WTC11 (cell line): Measurements from ENCODE around the gene ARHGEF37. TPM values are rescaled to one million over a fixed set of nuclear protein-coding genes. Genes with fewer than 3 reads are reported as not detected.

Experiments used
- ATAC-seq: fragments of 200-7000 bp; cut with Tn5 transposase; 2 replicates; pipeline ENCODE4 v1.10.0; 2021; ENCODE audit warnings: mild to moderate bottlenecking, moderate library complexity
- CTCF ChIA-PET: fragments of 300-600 bp; sonication (Branson Sonifier 250); formaldehyde crosslinking; loops from one replicate; lab custom pipeline; 2021; ENCODE audit warnings: antibody characterized with exemption; lab: Charles Lee
- POLR2A ChIA-PET: fragments of 350-600 bp; sonication (Branson Sonifier 250); formaldehyde crosslinking; loops from one replicate; lab custom pipeline; 2021; ENCODE audit warnings: antibody characterized with exemption; lab: Charles Lee
- DNase-seq: peaks from one replicate; pipeline ENCODE4 v3.0.0; 2021; ENCODE audit warnings: low spot score
- H3K27ac Mint-ChIP-seq: 2 replicates; pipeline ENCODE4 v1.8.0; 2021; ENCODE audit warnings: mixed read lengths
- H3K27me3 Mint-ChIP-seq: 2 replicates; pipeline ENCODE4 v1.8.0; 2021; ENCODE audit warnings: low read depth, mild to moderate bottlenecking, moderate library complexity, mixed read lengths
- H3K36me3 Mint-ChIP-seq: 2 replicates; pipeline ENCODE4 v1.8.0; 2021; ENCODE audit warnings: mixed read lengths
- H3K4me1 Mint-ChIP-seq: 2 replicates; pipeline ENCODE4 v1.8.0; 2022; ENCODE audit warnings: mixed read lengths
- H3K4me3 Mint-ChIP-seq: 2 replicates; pipeline ENCODE4 v1.8.0; 2021; ENCODE audit warnings: mild to moderate bottlenecking, moderate library complexity, mixed read lengths
- H3K9me3 Mint-ChIP-seq: 2 replicates; pipeline ENCODE4 v1.8.0; 2021; ENCODE audit warnings: mixed read lengths
- ATF1 ChIP-seq: sonication (generic); formaldehyde crosslinking; IDR thresholded peaks from 2 replicates; pipeline ENCODE4 v1.8.1; 2023; ENCODE audit warnings: mild to moderate bottlenecking, moderate library complexity, missing genetic modification reagents
- CREB1 ChIP-seq: sonication (generic); formaldehyde crosslinking; IDR thresholded peaks from 2 replicates; pipeline ENCODE4 v1.8.0; 2023; ENCODE audit warnings: mild to moderate bottlenecking, missing genetic modification reagents
- CREM ChIP-seq: sonication (generic); formaldehyde crosslinking; IDR thresholded peaks from 2 replicates; pipeline ENCODE4 v1.8.1; 2022; ENCODE audit warnings: mild to moderate bottlenecking, missing genetic modification reagents, moderate library complexity
- E2F4 ChIP-seq: sonication (generic); formaldehyde crosslinking; IDR thresholded peaks from 2 replicates; pipeline ENCODE4 v1.8.1; 2022; ENCODE audit warnings: low read depth, mild to moderate bottlenecking, moderate library complexity, missing genetic modification reagents, borderline replicate concordance
- FOXP1 ChIP-seq: sonication (generic); formaldehyde crosslinking; IDR thresholded peaks from 2 replicates; pipeline ENCODE4 v1.8.0; 2022; ENCODE audit warnings: missing genetic modification reagents, mild to moderate bottlenecking, moderate library complexity, borderline replicate concordance
- GRHL2 ChIP-seq: fragments of 250-450 bp; sonication (Bioruptor Pico); IDR thresholded peaks from 2 replicates; pipeline ENCODE4 v1.8.0; 2022; ENCODE audit warnings: mild to moderate bottlenecking, moderate library complexity; ENCODE audit not compliant: insufficient replicate concordance, severe bottlenecking
- TCF7 ChIP-seq: sonication (generic); formaldehyde crosslinking; IDR thresholded peaks from 2 replicates; pipeline ENCODE4 v1.8.0; 2022; ENCODE audit warnings: mild to moderate bottlenecking, low read depth, missing genetic modification reagents, moderate library complexity
- TEAD4 ChIP-seq: sonication (generic); formaldehyde crosslinking; IDR thresholded peaks from 2 replicates; pipeline ENCODE4 v1.8.0; 2022; ENCODE audit warnings: mild to moderate bottlenecking, missing genetic modification reagents
- ZNF219 ChIP-seq: sonication (generic); formaldehyde crosslinking; IDR thresholded peaks from 2 replicates; pipeline ENCODE4 v1.8.0; 2023; ENCODE audit warnings: missing genetic modification reagents, mild to moderate bottlenecking, borderline replicate concordance
- ZNF317 ChIP-seq: sonication (generic); formaldehyde crosslinking; IDR thresholded peaks from 2 replicates; pipeline ENCODE4 v1.8.1; 2023; ENCODE audit warnings: low read depth, mild to moderate bottlenecking, moderate library complexity, missing genetic modification reagents, borderline replicate concordance
- ZNF396 ChIP-seq: fragments of 250-450 bp; sonication (Bioruptor Pico); IDR thresholded peaks from 2 replicates; pipeline ENCODE4 v1.8.0; 2021; ENCODE audit warnings: mild to moderate bottlenecking, moderate library complexity, borderline replicate concordance
- ZNF423 ChIP-seq: fragments of 250-450 bp; sonication (Bioruptor Pico); IDR thresholded peaks from 2 replicates; pipeline ENCODE4 v2.1.2; 2022; ENCODE audit warnings: mild to moderate bottlenecking, moderate library complexity
- ZNF671 ChIP-seq: fragments of 250-450 bp; sonication (Bioruptor Pico); IDR thresholded peaks from 2 replicates; pipeline ENCODE4 v1.8.0; 2021; ENCODE audit warnings: mild to moderate bottlenecking
- total RNA-seq: library from RNA; stranded (reverse); gene quantifications from 3 replicates; pipeline ENCODE4 v1.2.3, GENCODE V29; 2021
- TF ChIP-seq, protein P1 (sequence below): sonication (generic); formaldehyde crosslinking; conservative IDR thresholded peaks from 2 replicates; pipeline ENCODE4 v1.8.1; 2023; ENCODE audit warnings: mild to moderate bottlenecking, low read depth, missing genetic modification reagents, moderate library complexity
- TF ChIP-seq, protein P2 (sequence below): fragments of 250-450 bp; sonication (Bioruptor Pico); conservative IDR thresholded peaks from 2 replicates; pipeline ENCODE4 v1.9.0; 2021; ENCODE audit warnings: mild to moderate bottlenecking
- TF ChIP-seq, protein P3 (sequence below): sonication (generic); formaldehyde crosslinking; IDR thresholded peaks from 2 replicates; pipeline ENCODE4 v1.8.0; 2022; ENCODE audit warnings: mild to moderate bottlenecking, missing genetic modification reagents

The ARHGEF37 gene
- total RNA-seq, 1 experiment from 2014 or later: 1.1 TPM

DNA sequence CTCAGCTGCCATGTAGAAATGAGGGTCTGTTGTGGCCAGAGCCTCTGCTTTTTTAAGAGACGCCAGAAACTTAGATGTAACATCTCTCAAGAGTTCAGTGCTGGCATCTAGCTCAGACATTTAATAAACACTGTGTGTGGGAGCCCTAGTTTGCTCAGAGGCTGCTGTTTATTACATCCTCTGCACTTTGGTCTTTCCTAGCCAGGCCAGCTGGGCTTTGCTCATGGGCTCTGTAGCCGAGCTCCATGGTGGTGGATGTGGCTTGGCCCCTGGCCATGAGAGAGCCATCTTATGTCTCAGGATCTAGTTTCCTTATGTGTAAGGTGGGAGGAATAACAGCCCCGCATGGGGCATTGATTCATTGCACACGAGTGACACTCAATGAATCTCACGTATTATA is 30.0 kb downstream of the ARHGEF37 start:
- DNase-seq: no peak
- ChIA-PET CTCF (interaction anchor here (0.6 to 1.7 kb wide), 9 partner anchors 7 to 245 kb away, joined by 3 to 8 read pairs (median 4); no protein-coding TSS in a partner anchor), POLR2A (interaction anchor here (0.9 kb wide), 1 partner anchor 60 kb away, joined by 3 read pairs; the partner anchor contains the start of gene CSNK1A1)
- ATAC-seq: peak; percentile 18; the same call in 1 of the 2 replicates
- peaks cover 19% of the 10 kb centered on the region for H3K9me3 Mint-ChIP-seq
- H3K27me3 Mint-ChIP-seq: no peaks in the 10 kb centered on the region
- H3K36me3 Mint-ChIP-seq: peaks cover 11% of the 10 kb centered on the region
- peaks cover 8% of the 10 kb centered on the region for H3K4me1 Mint-ChIP-seq
- no peak overlapping the region for H3K4me3 Mint-ChIP-seq
- no peak for TF ChIP-seq ZNF396 (CRISPR knock-in tag)
- no peak for TF ChIP-seq ZNF671
- TF ChIP-seq, protein P1, sequence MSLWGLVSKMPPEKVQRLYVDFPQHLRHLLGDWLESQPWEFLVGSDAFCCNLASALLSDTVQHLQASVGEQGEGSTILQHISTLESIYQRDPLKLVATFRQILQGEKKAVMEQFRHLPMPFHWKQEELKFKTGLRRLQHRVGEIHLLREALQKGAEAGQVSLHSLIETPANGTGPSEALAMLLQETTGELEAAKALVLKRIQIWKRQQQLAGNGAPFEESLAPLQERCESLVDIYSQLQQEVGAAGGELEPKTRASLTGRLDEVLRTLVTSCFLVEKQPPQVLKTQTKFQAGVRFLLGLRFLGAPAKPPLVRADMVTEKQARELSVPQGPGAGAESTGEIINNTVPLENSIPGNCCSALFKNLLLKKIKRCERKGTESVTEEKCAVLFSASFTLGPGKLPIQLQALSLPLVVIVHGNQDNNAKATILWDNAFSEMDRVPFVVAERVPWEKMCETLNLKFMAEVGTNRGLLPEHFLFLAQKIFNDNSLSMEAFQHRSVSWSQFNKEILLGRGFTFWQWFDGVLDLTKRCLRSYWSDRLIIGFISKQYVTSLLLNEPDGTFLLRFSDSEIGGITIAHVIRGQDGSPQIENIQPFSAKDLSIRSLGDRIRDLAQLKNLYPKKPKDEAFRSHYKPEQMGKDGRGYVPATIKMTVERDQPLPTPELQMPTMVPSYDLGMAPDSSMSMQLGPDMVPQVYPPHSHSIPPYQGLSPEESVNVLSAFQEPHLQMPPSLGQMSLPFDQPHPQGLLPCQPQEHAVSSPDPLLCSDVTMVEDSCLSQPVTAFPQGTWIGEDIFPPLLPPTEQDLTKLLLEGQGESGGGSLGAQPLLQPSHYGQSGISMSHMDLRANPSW (CRISPR knock-in tag): no peak
- no peak for TF ChIP-seq CREM (CRISPR knock-in tag)
- TF ChIP-seq TCF7 (CRISPR knock-in tag): no peak
- no peak for TF ChIP-seq CREB1 (CRISPR knock-in tag)
- TF ChIP-seq ZNF219 (CRISPR knock-in tag): no peak
- no peak for TF ChIP-seq E2F4 (CRISPR knock-in tag)
- no peak for TF ChIP-seq ZNF317 (CRISPR knock-in tag)
- no peak for TF ChIP-seq ATF1 (CRISPR knock-in tag)
- TF ChIP-seq, protein P2, sequence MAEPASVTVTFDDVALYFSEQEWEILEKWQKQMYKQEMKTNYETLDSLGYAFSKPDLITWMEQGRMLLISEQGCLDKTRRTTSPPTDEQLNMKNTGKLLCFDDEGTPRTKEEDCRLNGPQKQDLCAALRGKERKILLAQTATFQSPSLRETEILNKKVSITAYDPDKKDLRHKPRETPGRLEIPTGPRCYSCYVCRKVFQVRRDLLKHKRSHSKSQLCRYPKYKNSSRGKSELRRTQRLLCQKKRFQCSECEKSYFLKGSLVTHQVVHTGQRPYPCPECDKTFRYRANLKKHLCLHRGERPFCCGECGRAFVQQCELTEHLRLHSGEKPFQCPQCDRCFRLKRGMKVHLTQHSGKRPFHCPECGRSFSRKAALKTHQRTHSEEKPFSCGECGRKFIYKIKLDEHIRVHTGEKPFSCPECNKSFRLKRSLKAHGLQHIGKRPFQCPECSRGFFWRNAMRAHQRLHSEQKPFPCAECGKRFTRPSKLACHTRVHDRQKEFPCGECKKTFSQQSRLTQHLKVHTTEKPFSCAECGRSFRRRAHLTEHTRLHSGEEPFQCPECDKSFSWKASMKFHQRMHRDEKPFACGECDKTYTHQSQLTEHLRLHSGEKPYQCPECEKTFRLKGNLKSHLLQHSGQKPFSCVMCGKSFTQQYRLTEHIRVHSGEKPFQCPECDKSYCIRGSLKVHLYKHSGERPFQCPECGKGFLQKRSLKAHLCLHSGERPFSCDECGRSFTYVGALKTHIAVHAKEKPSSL (CRISPR knock-in tag): no peak
- no peak for TF ChIP-seq TEAD4 (CRISPR knock-in tag)
- no peak for TF ChIP-seq GRHL2 (CRISPR knock-in tag)
- TF ChIP-seq FOXP1 (CRISPR knock-in tag): no peak
- H3K27ac Mint-ChIP-seq: no peak overlapping the region

GRCh38 chr5:149614034-149614907 is 33.0 kb downstream of the ARHGEF37 start:
- ChIA-PET POLR2A (no interaction called here), CTCF (no interaction called here)
- Mint-ChIP-seq H3K27me3 (no peaks in the 10 kb centered on the region), H3K27ac (no peak overlapping the region), H3K4me3 (no peak overlapping the region), H3K4me1 (peaks cover 18% of the 10 kb centered on the region), H3K9me3 (peaks cover 16% of the 10 kb centered on the region), H3K36me3 (peaks cover 8% of the 10 kb centered on the region)
- TF ChIP-seq, protein P3, sequence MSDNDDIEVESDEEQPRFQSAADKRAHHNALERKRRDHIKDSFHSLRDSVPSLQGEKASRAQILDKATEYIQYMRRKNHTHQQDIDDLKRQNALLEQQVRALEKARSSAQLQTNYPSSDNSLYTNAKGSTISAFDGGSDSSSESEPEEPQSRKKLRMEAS (CRISPR knock-in tag): no peak
- 0 out of 2 replicates have a peak, but pooled peaks have one; percentile 24 for TF ChIP-seq ZNF423 (CRISPR knock-in tag)
- DNase-seq: no peak
- ATAC-seq: no peak
